ENCODE data around the gene CTSO. TPM values are rescaled to one million over a fixed set of nuclear protein-coding genes. Genes with fewer than 3 reads are reported as not detected.
A peak's percentile ranks its signal among the peaks of the same experiment; 100 is the strongest.
"Not testable (repeated sequence)": the region's sequence is repeated elsewhere in the genome, so short reads cannot be mapped to it uniquely, and the experiment has no call there.

The CTSO gene
- total and polyA plus RNA-seq, 12 donors: 2.6 to 21.4 (median 8.6) TPM

- no peak within 1 kb of the TSS for H3K27ac ChIP-seq
- H3K36me3 ChIP-seq: no peaks in the 10 kb centered on the region
- intact Hi-C loops (cut with DNase I): no loop called here
- DNase-seq (no peak), ATAC-seq (no peak)
- H3K4me3 ChIP-seq: no peak within 1 kb of the TSS
- TF ChIP-seq, protein P1, sequence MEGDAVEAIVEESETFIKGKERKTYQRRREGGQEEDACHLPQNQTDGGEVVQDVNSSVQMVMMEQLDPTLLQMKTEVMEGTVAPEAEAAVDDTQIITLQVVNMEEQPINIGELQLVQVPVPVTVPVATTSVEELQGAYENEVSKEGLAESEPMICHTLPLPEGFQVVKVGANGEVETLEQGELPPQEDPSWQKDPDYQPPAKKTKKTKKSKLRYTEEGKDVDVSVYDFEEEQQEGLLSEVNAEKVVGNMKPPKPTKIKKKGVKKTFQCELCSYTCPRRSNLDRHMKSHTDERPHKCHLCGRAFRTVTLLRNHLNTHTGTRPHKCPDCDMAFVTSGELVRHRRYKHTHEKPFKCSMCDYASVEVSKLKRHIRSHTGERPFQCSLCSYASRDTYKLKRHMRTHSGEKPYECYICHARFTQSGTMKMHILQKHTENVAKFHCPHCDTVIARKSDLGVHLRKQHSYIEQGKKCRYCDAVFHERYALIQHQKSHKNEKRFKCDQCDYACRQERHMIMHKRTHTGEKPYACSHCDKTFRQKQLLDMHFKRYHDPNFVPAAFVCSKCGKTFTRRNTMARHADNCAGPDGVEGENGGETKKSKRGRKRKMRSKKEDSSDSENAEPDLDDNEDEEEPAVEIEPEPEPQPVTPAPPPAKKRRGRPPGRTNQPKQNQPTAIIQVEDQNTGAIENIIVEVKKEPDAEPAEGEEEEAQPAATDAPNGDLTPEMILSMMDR (IDR thresholded peaks at IDR 0.05): no peak
- 48 to 52% methylated on average over 1 of the region's 1 CpG for WGBS, 2 donors
- H3K27me3 ChIP-seq: no peaks in the 10 kb centered on the region
- H3K4me1 ChIP-seq: peaks cover 0 to 26% (median 0%) of the 10 kb centered on the region in 9 donors
- peaks cover 0 to 7% (median 0%) of the 10 kb centered on the region in 11 donors for H3K9me3 ChIP-seq
Measured at GRCh38 chr4:155903453-155903852, 50.2 kb downstream of the CTSO start, which contains the start of gene TDO2. Gene TDO2 (plus strand): TSS chr4:155903696. CDS start chr4:155903759, 63 bp downstream.

DNA sequence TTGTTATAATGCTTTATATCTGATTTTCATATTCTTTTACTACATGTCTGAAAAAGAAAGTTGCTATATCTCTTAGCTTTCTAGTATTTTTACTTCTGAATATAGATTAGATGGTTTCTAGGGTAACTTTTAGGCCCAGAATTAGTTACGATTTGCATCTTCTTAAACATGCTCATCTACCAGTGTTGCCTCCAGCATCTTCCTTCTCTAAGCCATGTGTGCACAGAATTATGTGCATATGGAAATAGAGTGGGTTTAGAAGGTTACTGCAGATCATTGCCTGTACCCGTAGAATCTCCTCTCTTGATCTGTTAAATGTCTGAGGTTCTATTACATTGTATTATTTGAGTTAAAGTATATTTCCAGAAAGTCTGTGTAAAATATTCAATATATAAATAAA, 52.7 kb downstream of the CTSO start:
- 85 to 92% methylated on average over 2 of the region's 2 CpGs for WGBS, 2 donors
- H3K9me3 ChIP-seq: peaks cover 0 to 16% (median 0%) of the 10 kb centered on the region in 11 donors
- no peaks in the 10 kb centered on the region for H3K36me3 ChIP-seq
- TF ChIP-seq, protein P1 (IDR thresholded peaks at IDR 0.05): no peak
- no peaks in the 10 kb centered on the region for H3K27me3 ChIP-seq
- ATAC-seq (no peak), DNase-seq (no peak)
- no peak overlapping the region for H3K4me3 ChIP-seq
- H3K27ac ChIP-seq: peak overlapping the region in 1 of 10 donors; percentile 13
- intact Hi-C loops (cut with DNase I): no loop called here
- peaks cover 0 to 11% (median 0%) of the 10 kb centered on the region in 9 donors for H3K4me1 ChIP-seq

DNA sequence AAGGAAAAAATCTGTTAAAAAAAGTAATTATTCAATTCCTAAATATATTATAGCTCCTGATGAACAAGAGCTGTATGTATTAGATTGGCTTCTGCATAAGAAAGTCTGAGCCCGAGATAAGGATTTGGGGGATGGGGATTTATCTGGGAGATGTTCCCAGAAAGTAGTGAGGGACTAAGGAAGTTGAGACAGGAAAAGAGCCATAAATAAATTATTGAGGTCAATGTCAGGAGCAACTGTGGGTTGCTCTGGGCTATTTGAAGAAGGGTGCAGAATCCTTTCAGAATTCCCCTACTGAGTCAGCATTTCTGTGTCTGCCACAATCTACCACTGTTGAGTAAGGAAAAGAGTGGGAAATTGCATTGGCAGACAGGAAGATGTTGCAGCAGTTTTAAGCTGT, 53.3 kb downstream of the CTSO start:
- ATAC-seq (peak in 3 of 8 donors; percentile 38 to 59 (median 50)), DNase-seq (peak in 1 of 2 donors; percentile 4)
- whole genome bisulfite sequencing, 2 donors: 49 to 51% methylated on average over 1 of the region's 1 CpG
- H3K4me3 ChIP-seq: no peak overlapping the region
- no peaks in the 10 kb centered on the region for H3K27me3 ChIP-seq
- TF ChIP-seq, protein P1 (IDR thresholded peaks at IDR 0.05): no peak
- H3K9me3 ChIP-seq: peaks cover 0 to 16% (median 0%) of the 10 kb centered on the region in 11 donors
- H3K4me1 ChIP-seq: peaks cover 0 to 11% (median 0%) of the 10 kb centered on the region in 9 donors
- no peaks in the 10 kb centered on the region for H3K36me3 ChIP-seq
- intact Hi-C loops (cut with DNase I): no loop called here
- peak overlapping the region in 2 of 10 donors; percentile 13 to 19 for H3K27ac ChIP-seq

- 7 to 10% methylated on average over 3 of the region's 3 CpGs for WGBS, 2 donors
- intact Hi-C loops (cut with DNase I): no loop called here
- H3K9me3 ChIP-seq: peaks cover 0 to 16% (median 0%) of the 10 kb centered on the region in 11 donors
Measured at GRCh38 chr4:155899891-155900290, 53.8 kb downstream of the CTSO start.

DNA sequence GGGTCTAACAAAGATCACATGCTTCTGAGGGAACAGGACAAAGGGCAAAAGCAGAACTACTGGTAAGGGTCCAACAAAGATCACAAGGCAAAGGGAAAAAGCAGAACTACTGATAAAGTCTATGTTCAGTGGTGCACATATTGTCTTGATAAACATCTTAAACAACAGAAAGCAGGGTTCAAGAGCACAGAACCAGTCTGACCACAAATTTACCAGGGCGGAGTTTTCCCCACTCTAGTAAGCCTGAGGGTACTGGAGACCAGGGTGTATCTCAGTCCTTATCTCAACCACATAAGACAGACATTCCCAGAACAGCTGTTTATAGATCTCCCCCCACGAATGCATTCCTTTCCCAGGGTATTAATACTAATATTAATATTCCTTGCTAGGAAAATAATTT, 55.3 kb downstream of the CTSO start:
- H3K36me3 ChIP-seq; intact Hi-C loops (cut with DNase I); H3K27ac ChIP-seq; DNase-seq; H3K4me3 ChIP-seq; H3K27me3 ChIP-seq; ATAC-seq: not testable (repeated sequence)
- 75 to 79% methylated on average over 2 of the region's 2 CpGs for WGBS, 2 donors
- H3K4me1 ChIP-seq: peaks cover 0 to 11% (median 0%) of the 10 kb centered on the region in 9 donors
- H3K9me3 ChIP-seq: peaks cover 0 to 16% (median 0%) of the 10 kb centered on the region in 11 donors

More at GRCh38 chr4:155899891-155900290, 53.8 kb downstream of the CTSO start:
- DNase-seq: no peak
- Histone ChIP-seq H3K4me1 (peaks cover 0 to 11% (median 0%) of the 10 kb centered on the region in 9 donors), H3K4me3 (no peak overlapping the region), H3K36me3 (no peaks in the 10 kb centered on the region), H3K27ac (peak overlapping the region in 2 of 10 donors; percentile 13 to 19), H3K27me3 (no peaks in the 10 kb centered on the region)
- no peak for ATAC-seq
- TF ChIP-seq, protein P1 (IDR thresholded peaks at IDR 0.05): no peak

All from heart right ventricle (tissue), 16 donors.